Left colon (tissue), 2 donors: ENCODE measurements around the gene FLT1. TPM values are rescaled to one million over a fixed set of nuclear protein-coding genes. Genes with fewer than 3 reads are reported as not detected.

Source experiments
- ATAC-seq: fragments of 200-7000 bp; cut with Tn5 transposase; one replicate; pipeline ENCODE4 v1.9.1; 2020; ENCODE audit warnings: mild to moderate bottlenecking, moderate library complexity
- DNase-seq, 2 donors: peaks; one replicate each; pipeline ENCODE4 v3.0.0-alpha.2; 2020
- intact Hi-C, 2 donors: fragments of 100-400 bp; cut with DNase I in 1 of 2; cut with micrococcal nuclease in 1 of 2; formaldehyde crosslinking; loops; one replicate each; pipeline versions ENCODE4 v1.11.2 to v1.14.0; 2022; cut with DNase I, micrococcal nuclease
- total RNA-seq, 2 donors: library from RNA; stranded (reverse); fragmentation: NEBNext Ultra II Directional; extraction: Animal tissue kit (Norgen Biotek cat#: 25700); gene quantifications; one replicate each; pipeline ENCODE4 v1.2.1, GENCODE V29; 2021
- donor health status: DM: no; HTN: no; CAD: no.
- donor health status: DM: yes; HTN: yes; CAD: no.

The FLT1 gene
- total RNA-seq, 2 donors from 2014 or later: 5.7 to 5.8 TPM

DNA sequence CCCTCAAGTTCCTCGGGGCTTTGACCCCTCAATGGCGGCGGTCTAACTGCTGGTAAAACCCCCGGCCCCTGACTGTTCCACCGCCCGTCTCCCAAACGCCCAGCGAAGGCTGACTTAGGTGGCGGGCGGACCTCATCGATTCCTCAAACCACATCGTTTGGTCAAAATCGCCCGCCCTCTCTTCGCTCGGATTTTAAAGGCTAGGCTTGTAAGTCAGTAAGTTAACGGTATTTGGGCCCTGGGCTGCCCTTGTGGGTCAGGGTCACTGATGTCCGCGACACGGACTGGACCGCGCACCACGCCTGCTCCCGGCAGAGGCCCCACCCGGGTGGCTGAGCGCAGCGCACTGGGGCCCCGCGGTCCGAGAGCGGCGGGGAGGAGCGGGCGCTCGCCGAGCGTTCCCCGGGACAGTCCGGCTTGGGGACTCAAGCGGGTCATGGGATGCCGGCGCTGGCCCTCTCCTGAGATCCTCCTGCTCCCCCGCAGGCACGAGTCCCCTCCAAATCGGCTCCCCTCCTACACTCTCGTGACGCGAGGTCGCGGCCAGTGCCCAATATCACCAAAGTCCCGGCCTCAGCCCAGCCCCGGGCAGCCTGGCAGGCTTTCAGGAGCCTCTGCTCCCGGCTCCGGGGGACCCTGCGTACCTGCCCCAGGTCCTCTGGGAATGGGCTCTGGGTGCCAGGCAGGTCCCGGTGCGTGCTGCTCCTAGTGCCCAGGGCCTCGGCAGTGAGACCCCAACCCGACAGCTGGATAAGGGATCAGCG is 1.0 kb downstream of the FLT1 start:
- intact Hi-C loops: no loop called here
- ATAC-seq: no peak
- no peak for DNase-seq

- intact Hi-C loops: no loop called here
- no peak for ATAC-seq
Measured at GRCh38 chr13:28492569-28493367, 2.2 kb downstream of the FLT1 start.

GRCh38 chr13:28490061-28490460 is 4.9 kb downstream of the FLT1 start:
- intact Hi-C loops: no loop called here
- no peak for ATAC-seq
- DNase-seq: no peak

More at GRCh38 chr13:28492569-28493367, 2.2 kb downstream of the FLT1 start:
- no peak for DNase-seq

DNA sequence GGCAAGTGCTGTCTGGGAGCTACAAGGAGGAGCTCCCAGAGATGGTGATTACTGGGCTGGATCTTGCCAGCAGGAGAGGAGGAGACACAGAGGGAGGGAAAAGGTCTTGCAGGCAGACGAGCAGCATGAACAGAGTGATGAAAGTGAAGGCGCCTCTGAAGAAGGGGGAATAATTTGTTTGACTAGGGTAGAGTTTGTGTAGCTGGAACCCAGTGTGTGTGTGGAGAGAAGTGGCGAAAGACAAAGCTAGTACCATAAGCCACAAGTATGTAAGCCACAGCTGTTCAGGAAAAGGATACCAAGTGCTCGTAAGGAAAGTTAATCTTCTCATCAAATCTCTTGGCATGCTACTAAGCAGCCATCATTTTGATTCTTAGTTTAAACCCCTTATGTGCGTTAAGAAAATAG is 5.4 kb downstream of the FLT1 start:
- intact Hi-C loops: no loop called here
- DNase-seq (no peak), ATAC-seq (no peak)

DNA sequence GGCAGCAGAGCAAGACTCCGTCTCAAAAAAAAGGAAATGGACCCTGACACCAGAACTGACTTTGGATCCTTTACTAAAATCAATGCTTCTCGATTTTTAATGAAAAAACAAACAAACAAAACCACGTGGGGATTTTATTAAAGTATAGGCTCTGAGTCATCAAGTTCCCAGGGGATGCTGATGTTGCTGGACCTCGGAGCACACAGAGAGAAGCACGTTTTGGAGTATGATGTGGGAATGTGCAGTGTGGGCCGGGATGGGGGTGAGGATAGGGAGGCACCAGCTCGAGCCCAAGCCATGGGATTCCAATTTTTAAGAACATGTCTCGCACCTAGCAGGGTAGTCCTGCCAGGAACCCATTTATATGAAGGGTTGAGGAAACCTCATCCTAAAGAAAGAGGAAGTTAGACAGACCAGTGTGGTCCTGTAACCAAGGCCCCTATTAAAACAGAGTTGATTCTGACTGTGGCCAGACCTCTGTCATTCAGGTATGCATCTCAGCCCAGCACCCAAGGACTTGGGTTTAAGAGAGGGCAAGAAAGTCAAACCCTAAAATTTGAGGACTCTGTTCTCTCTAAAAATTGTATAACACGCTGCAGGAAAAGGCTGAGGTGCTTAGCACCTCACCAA is 6.4 kb downstream of the FLT1 start:
- DNase-seq (no peak), ATAC-seq (no peak)
- intact Hi-C loops: no loop called here

- intact Hi-C loops: no loop called here
- no peak for DNase-seq
- ATAC-seq: no peak
Measured at GRCh38 chr13:28485996-28486543, 8.9 kb downstream of the FLT1 start.

DNA sequence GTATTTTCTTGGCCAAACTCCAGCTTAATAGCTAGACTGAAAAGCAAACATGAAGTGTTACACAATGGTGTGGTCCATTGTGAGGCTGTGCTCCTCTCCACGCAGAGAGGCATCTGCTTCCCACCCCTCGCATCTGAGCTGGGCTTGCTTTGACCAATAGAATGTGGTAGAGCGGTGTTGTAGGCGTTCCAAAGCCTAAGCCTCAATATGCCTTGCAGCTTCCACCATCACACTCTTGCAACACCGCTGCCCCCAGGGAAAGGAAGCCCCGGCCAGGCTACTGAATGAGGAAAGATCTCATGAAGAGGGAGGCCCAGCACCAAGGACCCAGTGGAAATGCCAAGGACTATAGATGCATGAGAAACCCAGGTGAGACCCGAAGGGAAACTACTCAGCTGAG is 9.4 kb downstream of the FLT1 start:
- no peak for ATAC-seq
- DNase-seq: no peak
- intact Hi-C loops: no loop called here

- ATAC-seq (no peak), DNase-seq (no peak)
- intact Hi-C loops: no loop called here
Measured at GRCh38 chr13:28485097-28485496, 9.8 kb downstream of the FLT1 start.

- ATAC-seq: no peak
- intact Hi-C loops: no loop called here
- no peak for DNase-seq
Measured at GRCh38 chr13:28483313-28483931, 11.5 kb downstream of the FLT1 start.

- intact Hi-C loops: no loop called here
- no peak for ATAC-seq
- DNase-seq: no peak
Measured at GRCh38 chr13:28479005-28479404, 15.9 kb downstream of the FLT1 start.

DNA sequence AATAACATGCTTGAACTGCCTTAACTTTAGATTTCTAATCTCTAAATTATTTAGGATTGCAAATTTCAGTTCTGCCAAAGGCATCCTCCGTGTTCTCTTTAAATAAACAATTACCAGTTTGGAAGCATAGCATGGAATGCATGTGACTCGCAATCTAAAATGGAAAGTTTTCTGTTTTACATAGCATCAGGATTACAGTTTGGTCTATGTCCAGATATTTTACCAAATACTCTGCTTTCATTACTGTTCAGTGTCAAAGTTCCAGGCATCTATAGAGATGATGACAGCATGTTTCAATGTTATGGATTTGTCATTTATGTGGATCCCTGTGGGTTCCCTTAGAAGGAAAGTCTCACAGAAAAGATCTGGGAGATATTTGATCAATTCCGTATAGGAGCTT is 16.8 kb downstream of the FLT1 start:
- ATAC-seq (no peak), DNase-seq (no peak)
- intact Hi-C loops: no loop called here

DNA sequence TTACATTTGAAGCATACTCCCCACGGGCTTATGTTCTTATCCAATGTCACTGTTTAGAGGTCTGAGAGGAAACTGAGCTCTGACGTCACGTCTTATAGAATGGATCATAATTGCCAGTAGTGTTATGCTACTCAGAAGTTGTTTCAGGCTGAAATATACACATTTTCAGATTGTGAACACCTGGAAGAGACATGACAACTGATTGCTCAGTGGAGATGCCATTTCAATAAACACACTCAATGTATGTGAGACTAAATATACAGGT is 17.3 kb downstream of the FLT1 start:
- DNase-seq (no peak), ATAC-seq (no peak)
- intact Hi-C loops: no loop called here

GRCh38 chr13:28476919-28477708 is 17.8 kb downstream of the FLT1 start:
- peak; percentile 63 for ATAC-seq
- intact Hi-C loops: no loop called here
- DNase-seq: no peak

GRCh38 chr13:28475916-28476725 is 18.8 kb downstream of the FLT1 start:
- DNase-seq: no peak
- intact Hi-C loops: no loop called here

GRCh38 chr13:28474491-28475134 is 20.3 kb downstream of the FLT1 start:
- intact Hi-C loops: no loop called here
- ATAC-seq: no peak
- no peak for DNase-seq

More at GRCh38 chr13:28475916-28476725, 18.8 kb downstream of the FLT1 start:
- no peak for ATAC-seq

DNA sequence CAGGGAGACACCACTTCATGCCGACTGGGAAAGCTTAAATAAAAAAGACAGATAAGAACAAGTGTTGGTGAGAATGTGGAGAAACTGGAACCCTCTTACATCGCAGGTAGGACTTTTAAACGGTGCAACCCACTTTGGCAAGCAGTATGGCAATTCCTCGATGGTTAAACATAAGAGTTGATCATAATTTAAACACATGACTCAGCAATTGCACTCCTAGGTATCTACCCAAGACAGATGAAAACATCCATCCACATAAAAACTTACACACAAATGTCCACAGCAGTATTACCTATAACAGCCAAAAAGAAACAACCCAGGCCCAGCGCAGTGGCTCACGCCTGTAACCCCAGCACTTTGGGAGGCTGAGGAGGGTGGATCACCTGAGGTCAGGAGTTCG is 21.9 kb downstream of the FLT1 start:
- DNase-seq (no peak), ATAC-seq (no peak)
- intact Hi-C loops: no loop called here

DNA sequence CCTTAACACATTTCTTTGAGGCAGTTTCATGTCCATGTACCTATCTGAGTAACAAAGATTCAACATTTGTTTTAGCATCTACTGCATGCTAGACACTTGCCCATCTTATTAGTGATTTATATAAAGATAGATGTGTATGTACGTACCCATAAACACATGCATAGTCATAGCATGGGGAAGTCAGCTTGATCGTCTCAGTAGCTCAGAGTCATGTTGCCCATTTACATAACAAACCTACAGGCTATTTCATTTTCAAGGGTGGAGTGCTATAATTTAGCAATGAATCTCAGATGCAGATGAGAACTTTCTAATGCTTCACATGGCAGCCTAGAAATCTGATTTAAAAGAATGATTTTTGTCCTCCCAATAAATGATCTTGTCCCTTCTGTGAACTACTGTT is 23.5 kb downstream of the FLT1 start:
- no peak for DNase-seq
- intact Hi-C loops: no loop called here
- ATAC-seq: no peak
